ENCODE results near the gene CYP2A6.
"Not testable (repeated sequence)": the region's sequence is repeated elsewhere in the genome, so short reads cannot be mapped to it uniquely, and the experiment has no call there.

GRCh38 chr19:40852467-40853152 lies 2.4 kb upstream of the CYP2A6 start:
- TF ChIP-seq, protein P1, sequence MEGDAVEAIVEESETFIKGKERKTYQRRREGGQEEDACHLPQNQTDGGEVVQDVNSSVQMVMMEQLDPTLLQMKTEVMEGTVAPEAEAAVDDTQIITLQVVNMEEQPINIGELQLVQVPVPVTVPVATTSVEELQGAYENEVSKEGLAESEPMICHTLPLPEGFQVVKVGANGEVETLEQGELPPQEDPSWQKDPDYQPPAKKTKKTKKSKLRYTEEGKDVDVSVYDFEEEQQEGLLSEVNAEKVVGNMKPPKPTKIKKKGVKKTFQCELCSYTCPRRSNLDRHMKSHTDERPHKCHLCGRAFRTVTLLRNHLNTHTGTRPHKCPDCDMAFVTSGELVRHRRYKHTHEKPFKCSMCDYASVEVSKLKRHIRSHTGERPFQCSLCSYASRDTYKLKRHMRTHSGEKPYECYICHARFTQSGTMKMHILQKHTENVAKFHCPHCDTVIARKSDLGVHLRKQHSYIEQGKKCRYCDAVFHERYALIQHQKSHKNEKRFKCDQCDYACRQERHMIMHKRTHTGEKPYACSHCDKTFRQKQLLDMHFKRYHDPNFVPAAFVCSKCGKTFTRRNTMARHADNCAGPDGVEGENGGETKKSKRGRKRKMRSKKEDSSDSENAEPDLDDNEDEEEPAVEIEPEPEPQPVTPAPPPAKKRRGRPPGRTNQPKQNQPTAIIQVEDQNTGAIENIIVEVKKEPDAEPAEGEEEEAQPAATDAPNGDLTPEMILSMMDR (IDR thresholded peaks at IDR 0.05; ENCODE audit: low read depth, low read length) = not testable (repeated sequence)
- not testable (repeated sequence) for TF ChIP-seq EZH2phosphoT487 (IDR thresholded peaks at IDR 0.05; ENCODE audit: low read depth)
